ENCODE data around the gene AGFG2.

- TF ChIP-seq, protein P1, sequence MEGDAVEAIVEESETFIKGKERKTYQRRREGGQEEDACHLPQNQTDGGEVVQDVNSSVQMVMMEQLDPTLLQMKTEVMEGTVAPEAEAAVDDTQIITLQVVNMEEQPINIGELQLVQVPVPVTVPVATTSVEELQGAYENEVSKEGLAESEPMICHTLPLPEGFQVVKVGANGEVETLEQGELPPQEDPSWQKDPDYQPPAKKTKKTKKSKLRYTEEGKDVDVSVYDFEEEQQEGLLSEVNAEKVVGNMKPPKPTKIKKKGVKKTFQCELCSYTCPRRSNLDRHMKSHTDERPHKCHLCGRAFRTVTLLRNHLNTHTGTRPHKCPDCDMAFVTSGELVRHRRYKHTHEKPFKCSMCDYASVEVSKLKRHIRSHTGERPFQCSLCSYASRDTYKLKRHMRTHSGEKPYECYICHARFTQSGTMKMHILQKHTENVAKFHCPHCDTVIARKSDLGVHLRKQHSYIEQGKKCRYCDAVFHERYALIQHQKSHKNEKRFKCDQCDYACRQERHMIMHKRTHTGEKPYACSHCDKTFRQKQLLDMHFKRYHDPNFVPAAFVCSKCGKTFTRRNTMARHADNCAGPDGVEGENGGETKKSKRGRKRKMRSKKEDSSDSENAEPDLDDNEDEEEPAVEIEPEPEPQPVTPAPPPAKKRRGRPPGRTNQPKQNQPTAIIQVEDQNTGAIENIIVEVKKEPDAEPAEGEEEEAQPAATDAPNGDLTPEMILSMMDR (conservative IDR thresholded peaks at IDR 0.05; ENCODE audit: low read length): no peak
- TF ChIP-seq EZH2phosphoT487 (IDR thresholded peaks at IDR 0.05; ENCODE audit: borderline replicate concordance): no peak
Measured at GRCh38 chr7:100572949-100573675, 34.1 kb downstream of the AGFG2 start.
